Heart left ventricle (tissue), 16 donors: Measurements from ENCODE around the gene HSF2BP. TPM values are rescaled to one million over a fixed set of nuclear protein-coding genes. Genes with fewer than 3 reads are reported as not detected.

Source experiments
- ATAC-seq, 4 donors: fragments of 200-7000 bp; cut with Tn5 transposase; one replicate each; pipeline ENCODE4 v1.9.1; 2020 to 2022; ENCODE audit warnings: moderate library complexity in 4 of 4, mild to moderate bottlenecking in 3 of 4, moderate number of reproducible peaks in 1 of 4
- DNase-seq, 5 donors: peaks; one replicate each; pipeline ENCODE4 v3.0.0-alpha.2; 2020
- H3K27ac ChIP-seq, 12 donors: fragments of 200-600 bp; sonication (generic) in 4 of 12; one replicate each; pipeline versions ENCODE4 v1.5.0 to v1.8.0; 2016 to 2022; ENCODE audit warnings: mild to moderate bottlenecking in 2 of 12
- H3K27me3 ChIP-seq, 9 donors: fragments of 200-600 bp; sonication (generic) in 2 of 9; one replicate each; pipeline versions ENCODE4 v1.5.1 to v1.8.0; 2016 to 2022; ENCODE audit warnings: mild to moderate bottlenecking in 3 of 9
- H3K36me3 ChIP-seq, 9 donors: fragments of 200-600 bp; sonication (generic) in 2 of 9; one replicate each; pipeline versions ENCODE4 v1.5.0 to v1.8.0; 2018 to 2022; ENCODE audit warnings: mild to moderate bottlenecking in 2 of 9
- H3K4me1 ChIP-seq, 12 donors: fragments of 200-600 bp; sonication (generic) in 4 of 12; one replicate each; pipeline versions ENCODE4 v1.5.0 to v1.8.0; 2016 to 2022; ENCODE audit warnings: mild to moderate bottlenecking in 3 of 12
- H3K4me3 ChIP-seq, 12 donors: fragments of 200-600 bp; sonication (generic) in 4 of 12; one replicate each; pipeline versions ENCODE4 v1.5.0 to v1.8.0; 2017 to 2022; ENCODE audit warnings: mild to moderate bottlenecking in 9 of 12, moderate library complexity in 4 of 12
- H3K9me3 ChIP-seq, 12 donors: fragments of 200-600 bp; sonication (generic) in 4 of 12; one replicate each; pipeline versions ENCODE4 v1.5.0 to v1.8.0; 2016 to 2022; ENCODE audit warnings: mild to moderate bottlenecking in 1 of 12
- CTCF ChIP-seq, 12 donors: fragments of 200-600 bp; sonication (generic) in 4 of 12; IDR thresholded peaks; one replicate each; pipeline versions ENCODE4 v1.5.0 to v1.8.0; 2018 to 2022; ENCODE audit warnings: antibody characterized with exemption in 12 of 12, mild to moderate bottlenecking in 5 of 12
- POLR2A ChIP-seq, 2 donors: fragments of 450-650 bp; IDR thresholded peaks; one replicate each; pipeline ENCODE4 v1.6.1; 2017; ENCODE audit warnings: antibody characterized with exemption in 2 of 2, mild to moderate bottlenecking in 2 of 2, moderate library complexity in 2 of 2
- WGBS, 4 donors: extraction: QIAGEN DNeasy Blood & Tissue Kit in 2 of 4; methylation state at CpG; one replicate each; pipeline versions ENCODE4 v1.1.5 to v1.1.7; 2013 to 2018; 5-methylcytosine and 5-hydroxymethylcytosine counted together
- intact Hi-C, 10 donors: fragments of 100-400 bp; cut with DNase I; formaldehyde crosslinking; loops; one replicate each; pipeline versions ENCODE4 v1.11.1 to v1.14.2; 2022
- polyA plus RNA-seq, 2 donors: library from polyadenylated mRNA; stranded (reverse); fragments of 200-250 nt; gene quantifications; one replicate each; pipeline ENCODE4 v1.2.3, GENCODE V29; 2013
- total RNA-seq, 9 donors: library from RNA; depleted of rRNA in 2 of 9; stranded (reverse); fragments of >200 nt in 2 of 9; fragmentation: NEBNext Ultra II Directional in 3 of 9; extraction: Animal tissue kit (Norgen Biotek cat#: 25700) in 3 of 9; gene quantifications; one replicate each; pipeline versions ENCODE4 v1.1.0 to v1.2.4, GENCODE V29; 2016 to 2023
- donor health status: ischemic (EF 13 %, LVEDD 7.1; RV severe dilation, severe dysfunction).
- donor health status: healthy with polysubstance abuse.
- donor health status: DM: no; HTN: yes; CAD: no.
- donor health status: DM: no; HTN: no; CAD: no.
- donor health status: ischemic (EF 25% LVEDD 6.9; RV normal size, moderate dysfunction).
- donor health status: ischemic (EF 25% LVEDD 5.7; RV mildly dilated, moderate dysfunction).
- donor health status: healthy.
- donor health status: DM: yes; HTN: yes; CAD: no.
- donor health status: ischemic (EF 35%, LVEDD 5.7; RV mildly dilated, moderate dysfunction).
- donor health status: nonischemic (EF 11% LVEDD 7.7; RV severe dilation, severe dysfunction).
- donor health status: DM: yes; HTN: yes; CAD: no.
- donor health status: PGD.
- donor health status: ischemic (EF 29% LVEDD 5.4; RV normal size, mild dysfunction).
- donor health status: nonischemic (EF 23%, LVEDD 6.1; RV moderate dilation, normal function).

The HSF2BP gene
- total and polyA plus RNA-seq, 11 donors, result 0.08 to 0.32 (median 0.19) TPM; not detected in 8

GRCh38 chr21:43603641-43604504, 55.4 kb downstream of the HSF2BP start:
- no peaks in the 10 kb centered on the region for H3K36me3 ChIP-seq
- no peaks in the 10 kb centered on the region for H3K9me3 ChIP-seq
- peak in 1 of 4 donors; percentile 39 for ATAC-seq
- no peak for DNase-seq
- H3K4me3 ChIP-seq, result no peak overlapping the region
- no peaks in the 10 kb centered on the region for H3K27me3 ChIP-seq
- peak overlapping the region in 5 of 12 donors; percentile 5 to 81 (median 24) for H3K27ac ChIP-seq
- no peak for TF ChIP-seq CTCF (IDR thresholded peaks at IDR 0.05)
- WGBS, 4 donors, result 77 to 92% (median 82%) methylated on average over 8 of the region's 8 CpGs
- intact Hi-C loops, result no loop called here
- peaks cover 0 to 18% (median 2%) of the 10 kb centered on the region in 12 donors for H3K4me1 ChIP-seq

DNA sequence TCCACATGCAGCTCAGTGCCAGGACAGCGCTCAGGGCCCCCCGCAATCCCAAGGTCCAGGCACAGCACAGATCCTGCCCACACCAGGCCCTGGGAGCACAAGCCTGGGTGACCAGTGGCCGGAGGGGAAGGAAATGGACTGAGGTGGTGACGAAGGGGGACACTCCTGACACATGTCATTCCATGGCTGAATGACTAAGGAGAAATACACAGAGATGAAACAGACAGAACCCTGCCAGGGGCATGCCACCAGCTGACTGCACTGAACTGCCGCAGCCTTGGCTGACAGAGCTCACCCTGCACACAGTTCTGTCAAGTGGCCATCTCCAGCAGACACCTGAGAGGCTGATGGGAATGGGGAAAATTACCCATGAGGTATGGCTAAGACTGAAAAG, 56.1 kb downstream of the HSF2BP start:
- Histone ChIP-seq H3K9me3 (no peaks in the 10 kb centered on the region), H3K36me3 (no peaks in the 10 kb centered on the region), H3K4me3 (no peak overlapping the region), H3K4me1 (peaks cover 0 to 18% (median 2%) of the 10 kb centered on the region in 12 donors), H3K27ac (peak overlapping the region in 6 of 12 donors; percentile 5 to 81 (median 20)), H3K27me3 (no peaks in the 10 kb centered on the region)
- DNase-seq (peak in 3 of 5 donors; percentile 31 to 45 (median 39)), ATAC-seq (peak; percentile 48 to 76 (median 52))
- no peak for TF ChIP-seq CTCF (IDR thresholded peaks at IDR 0.05)
- intact Hi-C loops, result no loop called here
- 74 to 85% (median 84%) methylated on average over 5 of the region's 5 CpGs for WGBS, 4 donors

DNA sequence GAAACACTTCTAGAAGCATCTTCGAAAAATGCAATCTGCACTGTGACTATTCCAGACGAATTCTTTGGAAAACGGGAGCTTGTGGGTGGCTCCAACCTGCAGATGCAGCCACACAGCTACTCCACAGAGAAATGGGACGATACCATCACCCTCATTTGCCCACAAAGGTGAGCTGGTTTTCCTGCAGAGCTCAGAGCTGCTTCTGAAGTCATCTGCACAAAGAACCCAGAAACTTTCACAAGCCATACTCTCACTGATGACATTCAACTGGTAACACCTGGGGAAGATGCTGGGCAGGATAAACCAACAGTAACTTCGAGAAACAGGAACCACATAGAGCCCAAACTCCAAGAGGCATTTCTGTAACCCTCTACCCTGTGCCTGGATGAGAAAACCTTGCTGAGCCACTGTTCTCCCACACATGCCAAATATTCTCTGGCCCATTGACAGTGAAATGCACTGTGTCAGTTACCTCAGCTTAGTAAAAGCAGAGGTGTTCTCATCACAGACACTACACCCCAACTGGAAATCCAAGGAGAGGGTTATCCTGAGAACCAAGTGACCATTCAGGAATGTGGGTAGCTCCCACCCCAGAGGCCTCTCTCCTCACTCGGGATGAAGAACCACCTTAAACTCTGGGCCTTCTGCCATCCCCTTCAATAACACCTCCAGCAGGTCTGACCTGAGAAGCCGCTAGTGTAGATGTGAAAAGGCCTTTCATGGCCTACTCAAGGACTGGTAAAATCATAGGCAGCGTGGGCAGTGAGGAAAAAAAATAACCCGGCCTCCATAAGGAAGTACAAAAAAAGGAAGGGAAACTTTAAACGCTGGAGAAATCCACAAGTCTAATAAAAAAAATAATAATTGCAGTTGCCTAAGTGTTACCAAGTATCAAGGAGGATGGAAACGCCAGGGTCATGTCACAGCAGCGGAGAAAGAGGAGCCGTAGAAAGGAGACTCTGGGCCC, 56.7 kb downstream of the HSF2BP start:
- H3K36me3 ChIP-seq, result no peaks in the 10 kb centered on the region
- H3K27me3 ChIP-seq, result no peaks in the 10 kb centered on the region
- peak overlapping the region in 6 of 12 donors; percentile 5 to 81 (median 20) for H3K27ac ChIP-seq
- DNase-seq (no peak), ATAC-seq (peak in 2 of 4 donors; percentile 15 to 31)
- H3K4me3 ChIP-seq, result no peak overlapping the region
- peaks cover 0 to 18% (median 2%) of the 10 kb centered on the region in 12 donors for H3K4me1 ChIP-seq
- WGBS, 4 donors, result 79 to 83% (median 83%) methylated on average over 13 of the region's 13 CpGs
- intact Hi-C loops, result no loop called here
- TF ChIP-seq CTCF (IDR thresholded peaks at IDR 0.05), result no peak
- TF ChIP-seq POLR2A (IDR thresholded peaks at IDR 0.05), result no peak
- no peaks in the 10 kb centered on the region for H3K9me3 ChIP-seq
